Stimulated activated CD8-positive, alpha-beta memory T cell treated with anti-CD3 and anti-CD28 coated beads, Interleukin-2, amount 100 ng/mL, for 48 hours (primary cell): ENCODE measurements around the gene SLC26A5.

Experiments
- DNase-seq, 2 donors: peaks; one replicate each; pipeline ENCODE4 v3.0.0-alpha.2; 2020; ENCODE audit warnings: low read depth in 2 of 2

SLC26A5 gene

DNA sequence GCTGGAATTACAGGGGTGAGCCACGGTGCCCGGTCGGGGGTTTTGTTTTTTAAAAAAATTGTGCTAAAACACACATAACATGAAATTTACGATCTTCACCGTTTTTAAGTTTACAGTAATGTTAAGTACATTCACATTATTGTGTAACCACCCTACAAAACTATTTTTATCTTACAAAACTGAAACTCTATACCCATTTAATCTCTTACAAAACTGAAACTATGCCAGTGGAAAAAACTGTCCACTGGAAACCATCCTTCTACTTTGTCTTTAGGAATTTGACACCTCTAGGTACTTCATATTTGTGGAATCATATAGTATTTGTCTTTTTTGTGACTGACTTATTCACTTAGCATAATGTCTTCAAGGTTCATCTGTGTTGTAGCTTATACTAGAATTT, 99.6 kb downstream of the SLC26A5 start:
- no peak for DNase-seq

DNA sequence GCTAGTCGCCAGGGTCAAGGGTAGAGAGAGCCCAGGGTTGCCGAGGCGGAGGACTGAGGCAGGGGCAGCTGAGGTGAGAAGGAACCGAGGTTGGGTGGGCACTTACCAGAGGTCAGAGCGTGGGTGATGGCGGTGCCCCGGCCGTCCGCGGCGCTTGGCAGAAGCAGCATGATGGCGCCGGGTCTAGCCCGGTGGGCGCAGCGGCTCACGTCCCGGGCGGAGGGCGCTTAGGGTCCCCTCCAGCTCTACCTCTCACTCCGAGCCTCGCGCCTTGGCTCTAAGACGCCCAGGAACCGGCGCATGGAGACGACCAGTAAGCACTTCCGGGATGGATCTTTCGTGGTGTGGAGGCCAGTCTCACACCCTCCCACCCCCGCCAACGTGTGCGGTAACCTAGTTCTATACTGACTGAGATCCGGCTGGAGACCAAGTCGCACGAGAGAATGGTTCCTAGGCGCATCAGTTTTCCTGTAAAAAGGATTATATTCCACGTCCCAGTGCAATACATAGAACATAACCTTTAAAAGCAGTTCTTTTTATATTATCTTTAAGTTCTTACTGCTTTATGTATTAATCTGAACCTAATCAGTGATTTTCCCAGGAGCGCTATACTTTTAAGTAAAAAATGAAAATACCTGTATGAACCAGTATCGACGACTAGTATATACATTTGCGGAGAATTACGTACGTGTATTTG, 101.4 kb downstream of the SLC26A5 start, which contains the start of gene DNAJC2:
Gene DNAJC2, minus strand, starts transcription at position 315 of the 697 bp plus-strand sequence. Its CDS starts 145 bp downstream, at position 170.
- peak; percentile 72 to 76 for DNase-seq

DNA sequence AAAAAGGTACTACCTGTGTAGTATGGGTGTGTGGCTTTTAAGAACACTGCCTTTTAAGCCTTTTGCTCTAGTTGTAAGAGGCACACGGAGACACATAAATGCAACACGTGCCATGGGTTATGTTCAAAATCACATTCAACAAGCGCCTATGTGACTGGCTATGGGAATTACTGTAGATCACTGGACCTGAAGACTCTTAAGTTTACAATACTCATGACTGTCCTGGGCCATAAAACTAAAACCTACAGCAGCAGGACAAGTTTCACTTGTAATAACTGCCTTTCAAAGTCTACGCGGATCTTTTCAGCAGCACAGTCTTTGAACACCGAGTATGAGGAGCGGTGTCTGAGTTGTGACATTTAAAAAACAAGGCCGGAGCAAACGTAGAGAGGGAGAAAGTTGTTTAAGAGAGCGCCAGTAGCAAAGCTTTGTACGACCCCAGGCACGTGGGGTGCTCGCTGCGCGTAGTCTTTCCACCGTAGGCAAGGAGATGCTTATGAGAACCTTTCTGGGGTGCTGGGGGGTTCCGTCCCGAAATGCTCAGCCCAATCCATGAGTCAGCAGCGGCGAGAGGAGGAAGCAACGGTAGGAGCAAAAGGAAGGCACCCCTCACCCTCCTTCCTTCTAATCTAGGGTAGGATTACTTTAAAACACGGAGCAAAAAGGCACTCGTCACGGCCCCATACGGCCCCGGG, 102.1 kb downstream of the SLC26A5 start:
- DNase-seq: peak in 1 of 2 donors; percentile 19

GRCh38 chr7:103343332-103343731, 102.7 kb downstream of the SLC26A5 start:
- no peak for DNase-seq

DNA sequence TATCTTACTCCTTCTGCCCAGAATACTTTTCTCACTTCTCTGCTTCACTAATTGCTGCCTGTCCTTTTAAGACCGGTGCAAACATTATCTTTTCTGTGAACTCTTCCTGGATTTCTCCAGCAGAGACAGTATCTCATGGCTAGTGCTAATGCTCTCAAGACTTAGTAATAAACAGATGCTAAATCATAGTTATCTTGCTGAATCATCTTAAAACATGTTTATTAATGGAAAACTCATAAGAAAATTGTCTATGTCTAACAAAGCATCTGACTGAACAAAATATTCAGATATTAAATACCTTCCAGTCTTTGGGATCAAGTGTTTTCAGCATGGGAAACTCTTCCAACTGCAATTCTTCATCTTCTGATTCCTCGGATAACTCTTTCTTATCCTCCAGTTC, 104.5 kb downstream of the SLC26A5 start:
- DNase-seq: no peak

- DNase-seq: no peak
Measured at GRCh38 chr7:103338864-103339263, 107.1 kb downstream of the SLC26A5 start.

DNA sequence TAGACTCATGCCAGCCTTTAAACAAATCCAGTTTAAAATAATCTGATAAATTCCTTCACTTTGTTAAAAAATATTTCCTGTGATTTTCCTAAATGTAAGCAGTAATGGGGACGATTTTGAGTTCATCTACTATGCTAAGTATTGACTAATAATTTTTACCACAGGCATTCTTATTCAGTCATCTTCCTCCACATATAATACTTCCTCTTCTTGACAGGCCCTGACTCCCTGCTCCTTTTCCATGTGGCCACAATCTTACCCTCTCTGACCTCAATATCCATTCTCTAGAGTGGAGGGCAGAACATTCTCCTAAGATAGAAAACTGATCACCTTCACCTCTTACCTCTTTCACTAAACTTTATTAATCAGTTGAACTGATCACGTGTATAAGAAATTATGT, 109.2 kb downstream of the SLC26A5 start:
- no peak for DNase-seq

GRCh38 chr7:103325744-103326143, 120.3 kb downstream of the SLC26A5 start:
- DNase-seq: no peak
